HG03039 (cell line): ENCODE results near the gene PLEKHA6.

ENCODE experiments used
- ATAC-seq: cut with Tn5 transposase; IDR thresholded peaks from one replicate; pipeline ENCODE4 v1.9.1; 2021; ENCODE audit warnings: mild to moderate bottlenecking, moderate library complexity; ENCODE audit not compliant: unreplicated experiment

The PLEKHA6 gene

GRCh38 chr1:204196068-204196795 lies 163.5 kb downstream of the PLEKHA6 start, which contains the start of gene KISS1:
KISS1 (minus strand) TSS chr1:204196491; CDS start chr1:204192876, 3,615 bp downstream.
- ATAC-seq: no peak

- ATAC-seq: no peak
Observed at GRCh38 chr1:204194771-204195170, 165.0 kb downstream of the PLEKHA6 start.

- no peak for ATAC-seq
Observed at GRCh38 chr1:204194080-204194479, 165.6 kb downstream of the PLEKHA6 start.

GRCh38 chr1:204192589-204193352 lies 167.0 kb downstream of the PLEKHA6 start:
- no peak for ATAC-seq

GRCh38 chr1:204192046-204192445 lies 167.7 kb downstream of the PLEKHA6 start:
- no peak for ATAC-seq

GRCh38 chr1:204191456-204191855 lies 168.3 kb downstream of the PLEKHA6 start:
- ATAC-seq: no peak

GRCh38 chr1:204190212-204191211 lies 169.2 kb downstream of the PLEKHA6 start:
- ATAC-seq: no peak

GRCh38 chr1:204188959-204189639 lies 170.6 kb downstream of the PLEKHA6 start:
- no peak for ATAC-seq

- ATAC-seq: no peak
Observed at GRCh38 chr1:204186597-204186996, 173.1 kb downstream of the PLEKHA6 start.

GRCh38 chr1:204181116-204181515 lies 178.6 kb downstream of the PLEKHA6 start:
- no peak for ATAC-seq

GRCh38 chr1:204180133-204180532 lies 179.6 kb downstream of the PLEKHA6 start:
- ATAC-seq: no peak

- no peak for ATAC-seq
Observed at GRCh38 chr1:204178487-204179281, 181.0 kb downstream of the PLEKHA6 start.

- no peak for ATAC-seq
Observed at GRCh38 chr1:204177133-204177532, 182.6 kb downstream of the PLEKHA6 start.

GRCh38 chr1:204176049-204176448 lies 183.7 kb downstream of the PLEKHA6 start:
- ATAC-seq: no peak

GRCh38 chr1:204174958-204175357 lies 184.8 kb downstream of the PLEKHA6 start:
- no peak for ATAC-seq

- no peak for ATAC-seq
Observed at GRCh38 chr1:204172404-204173029, 187.2 kb downstream of the PLEKHA6 start.

GRCh38 chr1:204171751-204172178 lies 188.0 kb downstream of the PLEKHA6 start:
- no peak for ATAC-seq

- no peak for ATAC-seq
Observed at GRCh38 chr1:204170494-204171155, 189.1 kb downstream of the PLEKHA6 start.
